AML-193 (cell line): ENCODE measurements around the gene ZNF410.
A peak's percentile ranks its signal among the peaks of the same experiment; 100 is the strongest.
"Not testable (repeated sequence)": the region's sequence is repeated elsewhere in the genome, so short reads cannot be mapped to it uniquely, and the experiment has no call there.

Experiments
- DNase-seq, 2 experiments: peaks; one replicate each; lab custom pipeline; 2025; lab: John Stamatoyannopoulos, UW

The ZNF410 gene

GRCh38 chr14:73884438-73885190 is 2.0 kb upstream of the ZNF410 start:
- DNase-seq: no peak

- DNase-seq: no peak
These were observed 608 bp downstream of the ZNF410 start for GRCh38 chr14:73887318-73887616.

DNA sequence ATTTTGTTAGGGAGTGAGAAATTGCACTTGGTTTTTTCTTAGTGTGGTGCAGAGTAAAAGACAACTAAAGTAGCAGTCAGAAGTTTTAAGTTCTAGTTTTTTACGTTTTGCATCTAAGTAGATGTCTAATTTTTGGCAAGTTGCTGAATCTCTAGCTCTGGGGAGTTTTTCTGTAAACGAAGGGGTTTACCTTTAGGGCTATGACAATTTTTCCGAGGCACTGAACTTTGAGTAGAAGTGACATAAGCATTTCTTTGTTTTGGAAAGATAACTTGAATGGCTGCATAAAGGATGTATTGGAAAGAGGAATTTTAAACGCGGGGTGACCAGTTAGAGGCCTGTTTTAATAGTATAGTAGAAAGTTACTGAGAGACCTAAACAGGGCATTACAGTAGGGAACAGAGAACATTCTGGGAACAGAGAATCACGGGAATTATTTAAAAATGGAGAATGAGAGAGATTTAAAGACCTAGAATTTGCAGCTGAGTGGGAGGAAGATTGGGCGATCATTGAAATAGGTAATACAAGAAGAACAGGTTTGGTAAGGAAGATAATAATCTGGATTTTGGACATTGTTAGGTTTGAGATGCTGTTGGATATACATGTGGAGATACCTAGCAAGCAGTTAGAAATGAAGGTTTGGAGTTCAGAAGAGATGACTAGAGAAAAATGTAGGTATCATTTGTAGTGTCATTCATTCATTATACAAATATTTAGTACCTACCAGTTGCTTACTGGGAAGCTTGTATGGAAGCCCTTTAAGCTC is 1.2 kb downstream of the ZNF410 start:
- DNase-seq: peak in 1 of 2 experiments; percentile 8

DNA sequence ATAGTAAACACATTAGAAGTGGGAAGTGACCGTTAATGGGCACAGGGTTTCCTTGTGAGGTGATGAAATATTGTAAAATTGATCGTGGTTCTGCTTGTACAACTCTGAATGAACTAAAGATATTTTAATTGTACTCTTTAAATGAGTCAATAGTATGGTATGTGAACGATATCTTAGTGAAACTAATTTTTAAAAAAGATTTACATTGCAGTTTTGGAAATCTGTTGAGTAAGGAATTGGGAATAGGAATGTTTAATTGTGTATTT is 1.7 kb downstream of the ZNF410 start:
- DNase-seq: peak in 1 of 2 experiments; percentile 34

GRCh38 chr14:73888971-73889370 is 2.3 kb downstream of the ZNF410 start:
- no peak for DNase-seq

DNA sequence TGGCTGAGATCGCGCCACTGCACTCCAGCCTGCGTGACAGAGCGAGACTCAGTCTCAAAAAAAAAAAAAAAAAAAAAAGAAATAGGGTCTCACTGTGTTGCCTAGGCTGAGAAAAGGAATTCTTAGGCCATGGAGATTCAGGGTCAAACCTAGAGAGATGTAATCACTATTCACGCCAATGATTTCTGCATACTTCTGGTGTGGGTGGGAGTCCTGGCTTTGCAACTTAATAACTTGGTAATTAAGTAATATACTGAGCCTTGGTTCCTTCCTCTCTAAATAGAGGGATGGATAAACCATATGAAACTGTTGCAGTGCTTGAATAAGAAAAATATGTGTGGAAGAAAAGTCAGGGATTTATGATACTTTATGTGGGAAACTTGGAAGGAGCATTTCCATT is 2.7 kb downstream of the ZNF410 start:
- no peak for DNase-seq

DNA sequence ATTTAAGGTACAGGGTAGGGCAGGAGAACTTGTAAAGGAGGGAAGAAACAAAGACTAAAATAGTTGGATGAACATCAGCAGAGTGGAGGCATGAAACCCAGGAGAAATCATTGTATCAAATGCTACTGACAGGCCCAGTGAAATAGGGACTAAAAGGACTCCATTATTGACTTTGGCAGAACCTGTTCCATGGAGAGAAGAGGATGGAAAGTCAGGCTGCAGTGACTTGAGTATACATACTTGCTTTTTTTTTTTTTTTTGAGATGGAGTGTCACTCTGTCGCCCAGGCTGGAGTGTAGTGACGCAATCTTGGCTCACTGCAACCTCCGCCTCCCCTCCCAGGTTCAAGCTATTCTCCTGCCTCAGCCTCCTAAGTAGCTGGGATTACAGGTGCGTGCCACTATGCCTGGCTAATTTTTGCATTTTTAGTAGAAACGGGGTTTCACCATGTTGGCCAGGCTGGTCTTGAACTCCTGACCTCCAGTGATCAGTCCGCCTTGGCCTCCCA is 7.6 kb downstream of the ZNF410 start:
- DNase-seq: not testable (repeated sequence)

GRCh38 chr14:73895939-73896338 is 9.3 kb downstream of the ZNF410 start:
- no peak for DNase-seq

DNA sequence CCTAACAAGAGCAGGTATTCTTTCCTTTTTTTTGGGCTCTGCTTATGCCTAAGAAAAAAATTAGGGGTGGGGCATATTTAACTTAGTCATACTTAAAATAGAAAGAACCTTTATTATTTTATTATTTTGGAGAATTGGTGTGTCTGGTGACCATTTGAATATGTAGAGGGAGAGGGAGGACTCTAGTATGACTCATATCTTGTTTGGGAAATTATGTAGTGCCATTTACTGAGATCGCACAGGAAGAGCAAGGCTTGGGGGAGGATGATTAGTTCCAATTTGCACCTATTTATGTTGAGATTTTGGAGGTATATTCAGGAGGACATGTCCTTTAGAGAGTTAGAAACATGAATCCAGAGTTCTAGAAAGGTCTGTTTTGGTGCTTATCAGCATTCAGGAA is 9.9 kb downstream of the ZNF410 start:
- no peak for DNase-seq

- DNase-seq: no peak
These were observed 16.4 kb downstream of the ZNF410 start for GRCh38 chr14:73903028-73903427.

DNA sequence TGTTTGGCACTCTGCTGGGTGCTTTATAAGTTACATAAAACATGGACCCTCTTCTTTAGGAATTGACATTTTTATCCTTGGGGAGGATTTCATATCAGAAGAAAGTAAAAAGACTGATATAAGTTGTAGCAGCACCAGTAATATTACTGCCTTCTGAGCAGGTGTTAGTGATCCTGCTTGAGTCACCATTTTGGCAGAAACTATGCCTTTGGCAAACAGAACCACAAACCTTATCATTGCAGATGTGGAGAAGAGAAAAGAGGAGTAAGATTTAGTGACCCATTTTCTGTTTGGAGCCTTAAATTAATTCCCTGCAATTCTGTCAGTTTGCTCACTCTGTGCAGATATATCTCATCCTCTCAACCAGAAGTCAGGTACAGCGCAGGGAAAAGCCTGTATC is 23.0 kb downstream of the ZNF410 start:
- no peak for DNase-seq

- DNase-seq: no peak
These were observed 26.6 kb downstream of the ZNF410 start for GRCh38 chr14:73913256-73913655.

GRCh38 chr14:73916324-73916723 is 29.7 kb downstream of the ZNF410 start:
- DNase-seq: no peak

GRCh38 chr14:73919457-73919856 is 32.8 kb downstream of the ZNF410 start:
- not testable (repeated sequence) for DNase-seq

GRCh38 chr14:73924337-73924736 is 37.7 kb downstream of the ZNF410 start:
- DNase-seq: no peak

GRCh38 chr14:73935666-73936065 is 49.0 kb downstream of the ZNF410 start:
- peak; percentile 30 to 36 for DNase-seq

DNA sequence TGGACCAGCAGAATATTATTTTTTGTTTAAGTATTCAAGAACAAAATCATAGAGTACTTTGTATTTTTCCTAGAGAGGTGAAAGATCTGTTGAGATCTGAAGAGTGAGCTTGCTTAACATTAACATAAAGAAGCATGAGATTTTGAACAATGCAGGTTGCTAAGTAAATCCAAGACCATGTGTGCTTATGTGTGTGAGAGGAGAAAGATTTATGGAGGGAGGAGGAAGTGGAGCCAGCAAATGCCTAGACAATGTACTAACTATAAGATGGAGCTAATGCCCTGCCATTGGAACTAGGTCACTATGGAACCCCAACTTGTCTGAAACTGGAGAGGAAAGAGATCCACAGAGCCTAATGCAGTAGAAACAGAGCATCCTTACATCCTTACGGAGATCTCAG is 49.9 kb downstream of the ZNF410 start:
- DNase-seq: no peak

GRCh38 chr14:73937012-73937411 is 50.4 kb downstream of the ZNF410 start:
- no peak for DNase-seq

DNA sequence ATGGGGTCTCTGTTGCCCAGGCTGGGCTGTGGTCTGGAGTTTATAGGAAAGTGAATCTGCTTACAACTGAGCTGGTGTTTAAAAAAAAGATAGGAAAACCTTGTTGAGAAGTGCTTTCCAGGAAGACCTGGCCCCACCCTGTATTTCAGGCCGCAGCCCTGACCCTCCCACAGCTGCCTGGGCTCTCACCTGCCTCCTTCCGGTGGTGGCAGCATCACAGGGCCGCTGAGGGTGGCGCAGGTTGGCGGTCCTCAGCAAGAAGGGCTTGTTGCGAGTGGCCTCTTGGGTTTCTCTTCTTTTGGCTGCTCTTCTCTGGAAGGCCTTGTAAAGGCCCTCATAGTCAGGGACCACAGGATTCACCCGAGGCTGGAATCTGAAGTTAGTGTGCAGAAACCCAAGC is 55.5 kb downstream of the ZNF410 start:
- no peak for DNase-seq

DNA sequence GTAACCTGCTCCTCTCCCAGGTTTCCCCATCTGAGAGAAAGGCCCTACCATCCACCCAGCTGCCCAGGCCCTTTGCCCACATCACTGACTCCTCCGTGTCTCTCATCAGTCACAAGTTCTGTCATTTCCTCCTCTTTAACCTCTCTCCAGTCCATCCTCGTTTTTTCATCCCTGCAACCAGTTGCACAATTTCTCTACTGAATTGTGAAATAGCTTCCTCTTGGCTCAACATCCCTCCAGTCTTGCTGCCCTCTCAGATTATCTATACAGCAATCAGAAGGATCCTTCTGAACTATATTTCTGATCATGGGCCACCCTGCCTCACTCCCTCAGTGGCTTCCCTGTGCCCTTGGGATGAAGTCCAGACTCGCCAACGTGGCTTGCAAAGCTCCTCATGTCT is 56.4 kb downstream of the ZNF410 start:
- DNase-seq: peak; percentile 95 to 96

GRCh38 chr14:73944432-73945158 is 57.9 kb downstream of the ZNF410 start:
- no peak for DNase-seq

DNA sequence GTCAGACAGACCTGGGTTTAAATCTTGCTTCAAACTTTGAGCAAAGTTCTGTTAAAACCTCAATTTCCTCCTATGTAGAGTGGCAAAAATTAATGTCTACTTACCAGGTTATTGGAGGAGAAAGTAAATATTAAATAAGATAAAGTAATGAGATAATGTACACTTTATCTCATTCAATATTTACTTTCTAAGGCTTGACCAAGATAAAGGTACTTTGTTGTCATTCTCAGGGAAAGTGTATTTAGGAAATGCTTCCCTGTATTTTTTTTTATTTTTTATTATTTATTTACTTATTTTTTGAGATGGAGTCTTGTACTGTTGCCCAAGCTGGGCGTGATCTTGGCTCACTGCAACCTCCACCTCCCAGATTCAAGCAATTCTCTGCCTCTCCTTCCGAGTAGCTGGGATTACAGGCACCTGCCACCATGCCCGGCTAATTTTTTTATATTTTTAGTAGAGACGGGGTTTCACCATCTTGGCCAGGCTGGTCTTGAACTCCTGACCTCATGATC is 58.6 kb downstream of the ZNF410 start:
- no peak for DNase-seq
